CD4-positive, alpha-beta T cell treated with Interleukin-4 for 4 hours (primary cell): Measurements from ENCODE around the gene ADAMTS7.
"Not testable (repeated sequence)": the region's sequence is repeated elsewhere in the genome, so short reads cannot be mapped to it uniquely, and the experiment has no call there.

Experiments
- DNase-seq: peaks from one replicate; pipeline ENCODE4 v3.0.0-alpha.2; 2020

Gene ADAMTS7

DNA sequence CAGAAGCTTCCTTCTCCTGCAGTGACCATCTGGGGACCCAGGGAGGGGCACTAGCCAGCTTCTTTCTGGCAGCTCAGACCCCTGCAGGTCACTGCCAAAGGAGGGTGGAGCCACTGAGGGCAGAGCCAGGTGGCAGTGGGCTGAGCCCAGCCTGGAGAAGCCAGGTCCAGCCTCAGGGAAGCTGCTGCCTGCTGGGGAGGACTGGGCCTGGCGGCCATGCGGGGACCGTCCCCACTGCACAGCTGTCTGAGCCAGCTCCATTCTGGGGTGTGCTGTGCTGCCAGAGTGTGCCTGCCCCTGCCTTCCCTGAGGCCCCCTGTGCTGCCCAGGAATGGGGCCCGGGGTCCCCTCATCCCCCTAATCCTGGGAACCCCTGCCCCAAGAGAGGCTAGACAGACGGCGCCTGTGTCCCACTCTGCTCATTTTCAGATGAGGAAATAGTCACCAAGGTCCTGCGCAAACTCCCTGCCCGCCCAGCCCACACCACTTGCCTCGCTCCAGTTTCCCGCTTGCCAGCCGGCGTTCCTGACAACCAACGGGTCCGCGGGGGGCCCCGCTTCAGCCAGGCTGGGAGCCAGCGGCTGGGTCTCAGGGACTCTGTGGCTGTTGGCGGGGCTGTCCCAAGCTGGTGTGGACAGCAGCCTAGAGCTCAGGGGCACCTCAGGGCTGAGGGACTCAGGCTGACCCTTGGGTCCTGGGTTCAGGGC is 46.0 kb downstream of the ADAMTS7 start:
- DNase-seq = not testable (repeated sequence)

DNA sequence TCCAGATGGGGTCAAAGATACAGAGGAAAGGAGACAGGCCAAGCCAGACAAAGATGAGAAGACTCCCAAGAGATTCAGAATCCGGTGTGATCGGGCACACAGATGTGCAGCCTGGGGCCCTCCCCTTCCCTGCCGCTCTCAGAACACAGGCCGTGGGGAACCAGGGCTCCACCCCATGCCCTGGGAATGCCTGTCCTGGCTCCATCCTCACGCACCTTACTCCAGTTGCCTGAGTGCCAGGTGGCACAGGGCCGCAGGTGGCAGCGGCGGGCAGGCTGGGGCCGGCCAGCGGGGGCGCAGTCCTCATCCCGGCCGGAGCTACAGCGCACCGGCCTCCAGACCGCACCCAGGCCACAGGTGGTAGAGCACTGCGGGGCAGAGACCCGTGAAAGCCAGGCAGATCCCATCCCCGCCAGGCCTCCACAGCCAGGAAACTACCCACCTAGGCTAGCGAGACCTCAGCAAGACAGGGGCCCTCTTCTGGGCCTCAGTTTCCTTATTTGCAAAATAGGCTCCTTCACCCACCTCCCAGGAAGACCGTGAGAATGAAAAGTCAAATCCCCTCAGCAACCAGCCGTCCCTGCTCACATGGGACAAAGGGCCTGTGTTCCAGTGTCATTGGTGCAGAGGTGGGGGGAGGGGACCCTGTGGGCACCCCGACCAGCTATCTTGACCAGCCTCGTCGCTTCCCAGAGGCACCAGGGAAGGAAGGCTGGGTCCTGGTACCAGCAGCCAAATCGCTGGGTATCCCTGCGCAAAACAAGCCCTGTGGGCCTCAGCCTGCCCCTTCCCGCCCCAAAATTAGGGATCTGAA is 46.7 kb downstream of the ADAMTS7 start:
- DNase-seq = not testable (repeated sequence)

DNA sequence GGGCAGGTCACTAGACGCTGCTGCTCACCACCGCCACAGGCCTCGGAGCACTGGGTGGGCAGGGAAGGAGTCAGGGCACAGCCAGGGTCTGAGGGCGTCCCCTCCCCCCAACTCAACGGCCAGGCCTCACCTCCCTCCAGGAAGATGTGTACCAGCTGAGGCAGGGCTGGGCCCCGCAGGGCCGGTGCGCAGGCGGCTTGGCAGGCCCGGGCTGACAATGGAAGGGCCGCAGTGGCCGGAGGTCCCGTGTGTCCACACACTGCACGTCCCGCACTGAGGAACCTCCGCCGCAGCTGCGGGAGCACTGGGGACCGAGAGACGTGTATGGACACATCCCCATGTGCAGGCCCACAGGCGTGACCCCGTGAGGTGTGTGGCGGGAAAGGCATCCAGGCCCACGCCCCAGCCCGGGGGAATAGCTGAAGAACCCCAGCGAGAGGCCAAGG is 47.4 kb downstream of the ADAMTS7 start:
- DNase-seq = no peak

DNA sequence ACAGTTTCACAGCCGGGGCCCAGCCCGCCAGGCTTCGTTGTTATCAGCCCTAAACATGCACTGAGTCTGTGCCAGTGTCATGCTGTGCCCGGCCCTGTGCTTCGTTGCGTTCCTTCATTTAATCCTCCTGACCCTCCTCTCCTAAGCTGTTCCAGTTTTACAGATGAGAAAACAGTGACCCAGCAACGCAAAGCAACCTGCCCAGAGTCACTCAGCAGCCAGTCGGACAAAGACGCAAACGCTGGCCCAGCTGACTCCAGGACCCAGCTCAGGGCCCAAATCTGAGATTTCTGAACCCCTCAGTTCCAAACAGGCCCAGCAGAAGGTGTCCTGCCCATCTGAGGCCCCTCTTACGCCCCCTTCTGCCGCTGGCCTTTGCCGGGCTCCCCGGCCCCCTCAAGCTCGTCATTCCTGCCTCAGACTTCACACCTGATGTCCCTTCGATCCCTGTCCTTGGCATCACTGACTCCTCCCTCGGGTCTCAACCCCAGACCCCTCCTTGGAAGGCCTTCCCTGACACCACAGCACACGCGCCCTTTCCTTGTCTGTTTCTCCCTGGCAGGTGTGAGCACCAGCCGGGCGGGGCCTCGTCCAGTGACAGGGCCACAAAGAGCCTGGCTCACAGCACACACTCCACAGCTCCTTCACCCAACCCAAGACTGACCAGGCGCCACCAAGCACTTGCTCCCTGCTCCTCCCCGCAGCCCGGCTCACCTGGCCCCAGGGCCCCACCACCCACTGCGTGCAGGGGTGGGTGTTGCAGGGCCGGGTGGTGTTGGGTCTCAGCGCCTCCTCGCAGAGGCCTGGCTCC is 48.1 kb downstream of the ADAMTS7 start:
- no peak for DNase-seq

GRCh38 chr15:78762386-78762961 is 48.8 kb downstream of the ADAMTS7 start:
- DNase-seq = not testable (repeated sequence)

DNA sequence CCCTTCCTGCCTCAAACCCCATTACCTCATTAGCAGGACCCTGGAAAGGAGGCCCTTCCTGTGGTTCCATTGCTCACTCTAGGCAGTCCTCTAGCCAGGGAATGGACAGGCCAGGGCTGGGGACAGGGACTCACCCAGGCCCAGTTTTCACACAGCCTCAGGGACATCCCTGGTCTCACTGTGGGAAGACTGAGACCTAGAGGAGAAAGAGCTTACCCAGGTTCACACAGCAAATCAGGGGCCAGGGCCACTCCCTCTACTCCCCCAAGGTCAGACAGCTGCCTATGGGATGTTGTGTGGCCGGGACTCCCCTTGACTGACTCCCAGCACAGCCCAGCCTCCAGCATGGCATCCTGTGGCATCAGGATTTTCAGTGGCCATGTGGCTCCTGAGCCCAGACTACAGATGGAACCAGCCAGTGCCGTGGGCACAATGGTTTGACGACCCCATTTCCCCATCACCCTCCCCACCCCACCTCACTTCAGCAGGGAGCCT is 49.3 kb downstream of the ADAMTS7 start:
- DNase-seq = no peak

- DNase-seq = peak; percentile 72
These were observed 49.8 kb downstream of the ADAMTS7 start for GRCh38 chr15:78761475-78761874.

DNA sequence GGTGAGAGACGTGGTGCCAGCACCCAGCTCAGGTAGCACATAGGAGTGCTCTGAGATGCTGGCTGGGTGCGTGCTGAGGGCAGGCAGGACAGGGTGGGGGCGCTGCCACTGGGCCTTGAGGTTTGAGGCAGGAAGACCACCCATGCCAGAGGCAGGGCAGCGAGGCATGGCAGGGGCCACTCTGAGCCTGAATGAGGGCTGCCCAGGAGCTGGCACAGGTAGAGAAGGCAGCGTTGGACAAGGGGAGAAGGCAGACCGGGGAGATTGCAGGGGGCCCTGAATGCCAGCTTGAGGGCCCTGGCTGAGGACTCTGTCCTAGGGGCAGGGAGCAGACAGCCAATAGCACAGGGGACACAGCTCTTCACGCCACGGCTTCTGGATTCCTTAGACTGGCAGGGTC is 50.2 kb downstream of the ADAMTS7 start:
- no peak for DNase-seq

DNA sequence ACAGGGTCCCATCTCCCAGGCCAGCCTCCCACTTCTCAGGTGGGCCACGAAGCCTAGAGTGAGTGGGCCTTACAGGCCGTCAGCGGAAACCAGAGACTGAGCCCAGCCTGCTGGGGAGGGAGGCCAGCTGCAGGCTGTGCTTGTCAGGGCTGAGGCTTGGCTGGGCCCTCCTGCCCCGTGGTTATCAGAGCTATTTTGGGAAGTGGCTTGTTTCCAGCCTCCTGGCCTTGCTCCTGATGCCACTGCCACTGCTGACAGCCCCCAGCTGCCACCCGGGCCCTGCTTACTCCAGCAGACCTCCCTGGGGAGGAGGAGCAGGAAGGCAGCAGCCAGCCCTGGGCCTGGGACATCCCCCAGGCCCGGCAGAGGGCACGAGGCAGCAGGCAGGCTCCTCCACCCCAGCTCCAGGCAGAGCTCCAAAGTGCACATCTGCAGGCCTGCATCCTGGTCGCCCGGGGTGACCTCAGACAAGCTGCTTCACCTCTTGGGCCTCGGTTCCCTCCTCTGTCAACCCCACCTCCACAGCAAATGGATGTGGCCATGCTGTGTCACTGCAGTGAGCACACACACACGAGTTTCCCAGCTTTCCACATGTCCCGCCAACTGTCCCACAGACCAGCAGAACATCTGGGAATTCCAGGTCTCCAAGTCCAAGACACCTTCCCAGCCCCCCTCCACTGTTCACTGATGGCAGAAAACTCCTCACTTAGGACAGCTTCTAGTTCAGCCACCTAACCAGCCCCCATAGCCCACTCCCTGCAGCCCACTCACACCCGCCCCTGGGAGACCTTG is 51.0 kb downstream of the ADAMTS7 start:
- DNase-seq = not testable (repeated sequence)

- DNase-seq = not testable (repeated sequence)
These were observed 51.8 kb downstream of the ADAMTS7 start for GRCh38 chr15:78759361-78759998.

DNA sequence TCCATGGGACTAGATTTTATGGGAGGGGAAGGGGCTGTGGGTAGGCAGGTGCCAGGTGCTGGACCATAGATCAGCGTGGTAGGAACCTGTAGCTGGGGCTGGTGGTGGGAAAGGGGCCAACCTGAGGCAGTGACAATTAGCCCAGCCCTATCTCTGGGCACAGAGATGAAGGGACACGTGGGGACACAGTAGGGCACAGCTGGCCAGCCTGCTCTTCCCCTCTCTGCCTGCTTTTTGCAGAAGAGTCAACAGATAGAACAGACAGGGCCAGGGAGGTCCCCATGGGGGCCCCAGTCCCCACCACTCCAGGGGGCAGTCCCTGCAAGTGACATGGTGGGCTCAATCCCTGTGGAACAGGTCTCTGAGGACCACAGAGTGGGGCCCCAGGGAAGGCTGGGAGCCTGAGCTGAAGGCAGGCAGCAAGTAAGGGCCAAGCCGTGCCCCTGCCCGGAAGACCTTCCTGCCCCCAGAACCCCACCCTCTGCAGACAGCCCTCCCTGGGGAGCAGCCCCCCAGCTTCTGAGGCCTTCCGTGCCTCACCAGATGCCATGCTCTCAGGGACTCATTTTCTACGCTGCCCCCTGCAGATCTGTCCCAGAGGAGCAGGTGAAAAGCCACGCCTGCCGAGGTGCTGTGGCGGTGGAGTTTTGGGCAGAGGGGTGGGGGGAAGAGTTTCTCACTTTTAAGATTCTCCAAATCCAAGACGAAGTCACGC is 52.6 kb downstream of the ADAMTS7 start:
- DNase-seq = not testable (repeated sequence)

DNA sequence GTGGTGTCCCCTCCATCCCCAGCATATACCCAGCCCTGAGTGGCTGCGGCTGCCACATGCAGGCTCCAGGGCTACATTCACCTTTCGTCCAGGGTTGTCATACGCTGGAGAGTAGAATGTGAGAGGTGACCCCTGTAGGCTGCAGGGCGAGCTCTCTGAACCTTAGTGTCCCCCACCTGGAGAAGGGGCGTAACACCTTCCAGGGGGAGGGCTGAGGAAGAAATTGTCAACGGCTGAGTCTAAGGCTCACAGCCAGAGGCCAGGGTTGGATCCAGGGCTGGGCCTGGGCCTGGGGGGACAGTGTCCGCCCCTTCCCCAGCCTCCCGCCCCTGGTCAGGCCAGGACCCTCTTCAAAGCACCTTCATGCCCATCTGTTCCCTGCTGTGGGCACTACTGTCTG is 53.2 kb downstream of the ADAMTS7 start:
- not testable (repeated sequence) for DNase-seq

GRCh38 chr15:78757636-78757905 is 53.7 kb downstream of the ADAMTS7 start:
- no peak for DNase-seq

- DNase-seq = not testable (repeated sequence)
These were observed 54.3 kb downstream of the ADAMTS7 start for GRCh38 chr15:78756781-78757635.

GRCh38 chr15:78755900-78756591 is 55.2 kb downstream of the ADAMTS7 start:
- not testable (repeated sequence) for DNase-seq

DNA sequence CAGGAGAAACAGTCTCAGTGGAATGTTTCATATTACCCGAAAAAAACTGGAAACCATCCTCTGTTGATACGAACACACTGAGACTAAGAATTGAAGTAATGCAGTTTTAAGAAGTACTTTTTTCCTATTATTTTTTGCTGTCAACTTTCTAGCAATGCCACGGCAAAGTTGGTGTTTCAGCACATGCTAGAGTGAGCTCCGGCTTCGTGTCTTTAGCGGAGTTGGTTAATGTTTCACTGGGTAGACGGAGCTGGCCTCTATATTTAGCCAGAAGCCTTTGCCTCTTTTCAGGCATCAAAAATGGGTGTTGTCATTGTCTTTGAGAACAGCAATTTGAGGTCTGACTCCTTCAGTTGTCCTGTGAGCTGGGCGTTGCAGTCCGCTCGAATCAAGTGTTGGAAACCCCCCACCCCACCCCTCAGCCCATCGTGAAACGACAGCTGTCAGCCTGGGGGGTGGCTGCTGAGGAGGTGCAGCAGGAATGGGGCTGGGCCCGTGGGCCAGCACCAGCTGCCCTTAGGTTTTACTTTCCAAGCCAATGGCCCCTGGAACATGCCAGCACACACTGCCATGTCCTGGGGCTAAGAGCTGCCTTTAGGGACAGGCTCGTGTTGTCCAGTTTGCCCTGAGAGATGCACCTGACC is 56.5 kb downstream of the ADAMTS7 start:
- not testable (repeated sequence) for DNase-seq

GRCh38 chr15:78753751-78754535 is 57.3 kb downstream of the ADAMTS7 start:
- DNase-seq = not testable (repeated sequence)

GRCh38 chr15:78753359-78753659 is 58.0 kb downstream of the ADAMTS7 start:
- not testable (repeated sequence) for DNase-seq
